Non-pigmented ciliary epithelial cell (primary cell): ENCODE data around the gene AGFG2.
A peak's percentile ranks its signal among the peaks of the same experiment; 100 is the strongest.
"Not testable (repeated sequence)": the region's sequence is repeated elsewhere in the genome, so short reads cannot be mapped to it uniquely, and the experiment has no call there.

Experiments used
- DNase-seq: peaks from one replicate; pipeline ENCODE4 v3.0.0-alpha.2; 2010; ENCODE audit warnings: low read depth

AGFG2 gene

DNA sequence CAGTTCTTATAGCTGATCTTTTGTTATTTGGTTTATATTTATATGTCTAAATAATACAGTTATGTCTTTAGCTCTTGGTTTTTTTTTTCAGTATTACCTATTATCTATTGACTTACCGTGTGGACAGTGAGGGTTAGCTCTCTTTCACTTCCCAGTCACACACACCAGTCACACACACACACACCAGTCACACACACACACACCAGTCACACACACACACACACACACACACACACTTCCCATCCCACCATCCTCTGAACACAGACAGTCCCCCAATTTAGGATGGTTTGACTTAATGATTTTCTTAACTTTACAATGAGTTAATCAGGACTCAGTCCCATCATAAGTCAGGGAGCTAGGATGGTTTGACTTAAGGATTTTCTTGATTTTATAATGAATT, 18.9 kb upstream of the AGFG2 start:
- DNase-seq = no peak

DNA sequence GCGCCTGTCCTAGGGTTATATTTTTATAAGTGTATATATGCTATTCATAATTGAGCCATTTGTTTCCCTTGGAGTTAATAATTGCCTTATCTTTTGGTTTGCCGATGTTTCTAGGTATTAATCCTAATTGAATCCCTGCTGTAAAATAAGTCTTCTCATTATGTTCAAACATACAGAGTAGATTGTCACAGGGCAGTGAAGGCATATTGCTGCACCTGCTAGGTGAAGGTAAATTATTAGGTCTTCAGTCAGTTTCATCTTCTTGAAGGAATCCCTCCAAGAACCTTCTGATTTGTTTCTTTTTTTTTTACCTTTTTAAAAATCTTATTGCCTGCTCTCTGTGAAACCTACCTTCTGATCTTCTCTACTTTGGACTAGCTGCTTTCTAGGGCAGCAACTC, 17.9 kb upstream of the AGFG2 start:
- DNase-seq = no peak

DNA sequence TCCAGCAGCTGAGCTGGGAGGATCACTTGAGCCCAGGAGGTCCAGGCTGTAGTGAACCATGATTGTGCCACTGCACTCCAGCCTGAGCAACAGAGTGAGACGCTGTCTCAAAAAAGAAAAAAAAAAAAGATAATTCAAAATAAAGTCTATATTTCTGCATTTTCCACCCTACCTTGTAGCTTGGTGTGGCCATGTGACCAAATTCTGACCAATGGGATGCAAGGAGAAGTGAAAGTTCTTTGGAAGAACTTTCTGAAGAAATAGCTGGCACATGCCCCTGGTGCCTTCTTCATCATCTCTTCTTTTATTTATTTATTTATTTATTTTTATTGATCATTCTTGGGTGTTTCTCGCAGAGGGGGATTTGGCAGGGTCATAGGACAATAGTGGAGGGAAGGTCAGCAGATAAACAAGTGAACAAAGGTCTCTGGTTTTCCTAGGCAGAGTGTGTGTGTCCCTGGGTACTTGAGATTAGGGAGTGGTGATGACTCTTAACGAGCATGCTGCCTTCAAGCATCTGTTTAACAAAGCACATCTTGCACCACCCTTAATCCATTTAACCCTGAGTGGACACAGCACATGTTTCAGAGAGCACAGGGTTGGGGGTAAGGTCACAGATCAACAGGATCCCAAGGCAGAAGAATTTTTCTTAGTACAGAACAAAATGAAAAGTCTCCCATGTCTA, 17.0 kb upstream of the AGFG2 start:
- DNase-seq = not testable (repeated sequence)

DNA sequence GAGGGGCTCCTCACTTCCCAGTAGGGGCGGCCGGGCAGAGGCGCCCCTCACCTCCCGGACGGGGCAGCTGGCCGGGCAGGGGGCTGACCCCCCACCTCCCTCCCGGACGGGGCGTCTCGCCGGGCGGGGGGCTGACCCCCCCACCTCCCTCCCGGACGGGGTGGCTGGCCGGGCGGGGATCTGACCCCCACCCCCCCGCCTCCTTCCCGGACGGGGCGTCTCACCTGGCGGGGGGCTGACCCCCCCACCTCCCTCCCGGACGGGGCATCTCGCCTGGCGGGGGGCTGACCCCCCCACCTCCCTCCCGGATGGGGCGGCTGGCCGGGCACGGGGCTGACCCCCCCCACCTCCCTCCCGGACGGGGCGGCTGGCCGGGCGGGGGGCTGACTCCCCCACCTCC, 15.8 kb upstream of the AGFG2 start:
- not testable (repeated sequence) for DNase-seq

GRCh38 chr7:100528108-100528866, 10.7 kb upstream of the AGFG2 start:
- not testable (repeated sequence) for DNase-seq

DNA sequence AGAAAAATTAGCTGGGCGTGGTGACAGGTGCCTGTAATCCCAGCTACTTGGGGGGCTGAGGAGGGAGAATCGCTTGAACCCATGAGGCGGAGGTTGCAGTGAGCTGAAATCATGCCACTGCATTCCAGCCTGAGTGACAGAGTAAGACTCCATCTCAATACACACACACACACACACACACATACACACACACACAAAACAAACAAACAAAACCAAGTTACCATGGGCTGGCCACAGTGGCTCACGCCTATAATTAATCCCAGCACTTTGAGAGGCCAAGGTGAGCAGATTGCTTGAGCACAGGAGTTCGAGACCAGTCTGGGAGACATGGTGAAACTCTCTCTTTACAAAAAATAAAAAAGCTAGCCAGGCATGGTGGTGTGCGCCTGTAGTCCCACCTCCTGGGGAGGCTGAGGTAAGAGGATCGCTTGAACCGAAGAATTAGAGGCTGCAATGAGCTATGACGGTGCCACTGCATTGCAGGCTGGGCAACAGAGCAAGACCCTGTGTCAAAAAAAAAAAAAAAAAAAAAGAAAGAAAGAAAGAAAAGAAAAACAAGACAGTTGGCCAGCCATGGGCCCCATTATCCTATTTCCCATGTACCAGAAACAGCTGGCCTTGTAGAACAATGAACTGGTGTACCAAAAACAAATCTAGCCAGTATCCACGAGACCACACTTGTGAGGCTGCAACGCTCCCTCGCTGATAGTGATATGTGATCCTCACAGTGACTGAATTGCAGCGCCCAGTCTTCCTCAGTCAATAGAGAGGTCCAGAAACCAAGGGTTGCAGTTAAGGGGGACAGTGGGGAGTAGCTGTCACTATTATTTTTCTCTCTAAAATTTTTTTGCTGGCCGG, 6.6 kb upstream of the AGFG2 start:
- DNase-seq = no peak

GRCh38 chr7:100535982-100536381, 3.0 kb upstream of the AGFG2 start:
- DNase-seq = not testable (repeated sequence)

GRCh38 chr7:100536695-100537094, 2.3 kb upstream of the AGFG2 start:
- DNase-seq = not testable (repeated sequence)

DNA sequence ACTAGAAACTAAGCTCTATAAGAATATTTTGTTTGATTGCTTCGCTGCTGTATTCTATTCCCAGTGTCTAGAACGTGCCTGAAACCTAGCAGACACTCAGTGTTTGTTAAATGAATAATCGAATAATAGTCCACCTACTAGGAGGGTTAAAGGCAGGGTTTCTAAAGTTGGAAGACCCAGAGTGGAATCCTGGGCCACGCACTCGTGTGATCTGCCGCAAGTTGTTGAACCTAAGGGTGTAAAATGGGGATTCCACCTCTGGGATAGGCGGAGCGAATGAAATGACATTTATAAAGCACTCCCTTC, 702 bp upstream of the AGFG2 start:
- no peak for DNase-seq

DNA sequence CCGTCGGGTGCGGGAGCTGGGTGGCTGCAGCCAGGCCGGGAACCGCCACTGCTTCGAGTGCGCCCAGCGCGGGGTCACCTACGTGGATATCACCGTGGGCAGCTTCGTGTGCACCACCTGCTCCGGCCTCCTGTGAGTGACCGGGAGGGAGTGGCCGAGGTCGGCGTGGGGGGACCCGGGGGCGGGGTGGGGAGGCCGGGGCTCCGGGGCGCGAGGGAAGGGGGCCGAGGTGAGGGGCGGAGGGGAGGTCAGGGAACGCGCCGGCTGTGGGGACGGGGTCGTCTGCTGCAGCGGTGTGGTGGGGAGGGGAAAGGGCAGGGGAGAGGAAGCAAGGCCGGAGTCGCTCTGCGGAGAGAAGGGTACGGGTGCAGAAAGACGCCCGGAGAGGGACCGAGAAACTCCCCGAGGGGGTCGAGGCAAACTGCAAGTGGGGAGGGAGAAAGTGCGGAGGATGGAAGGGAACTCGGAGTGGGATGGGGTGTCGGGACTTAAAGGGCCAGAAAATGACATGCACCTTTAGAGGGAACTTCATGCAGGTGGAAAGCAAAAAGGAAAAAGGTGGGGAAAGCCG, 518 bp downstream of the AGFG2 start:
- DNase-seq = no peak

GRCh38 chr7:100540073-100540723, 1.2 kb downstream of the AGFG2 start:
- DNase-seq = no peak

GRCh38 chr7:100541309-100541708, 2.3 kb downstream of the AGFG2 start:
- not testable (repeated sequence) for DNase-seq

DNA sequence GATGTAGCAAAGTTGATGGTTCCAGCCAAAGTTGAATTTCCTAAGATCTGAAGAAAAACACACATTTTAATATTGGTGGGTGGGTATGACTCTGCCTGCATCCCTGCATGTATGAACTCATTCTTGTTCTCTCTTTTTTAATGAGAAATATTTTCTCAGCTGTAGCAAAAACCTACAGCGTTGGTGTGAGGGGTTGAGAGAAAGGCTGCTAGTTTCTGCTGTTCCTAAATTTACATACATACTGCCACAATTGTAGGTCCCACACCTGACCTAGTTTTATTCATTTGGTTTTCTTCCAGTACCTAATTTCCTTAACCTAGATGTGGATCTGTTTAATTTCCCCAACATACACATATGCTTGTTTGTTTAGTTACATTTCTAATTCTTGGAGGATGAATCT, 4.6 kb downstream of the AGFG2 start:
- no peak for DNase-seq

GRCh38 chr7:100544386-100544785, 5.4 kb downstream of the AGFG2 start:
- DNase-seq = no peak

DNA sequence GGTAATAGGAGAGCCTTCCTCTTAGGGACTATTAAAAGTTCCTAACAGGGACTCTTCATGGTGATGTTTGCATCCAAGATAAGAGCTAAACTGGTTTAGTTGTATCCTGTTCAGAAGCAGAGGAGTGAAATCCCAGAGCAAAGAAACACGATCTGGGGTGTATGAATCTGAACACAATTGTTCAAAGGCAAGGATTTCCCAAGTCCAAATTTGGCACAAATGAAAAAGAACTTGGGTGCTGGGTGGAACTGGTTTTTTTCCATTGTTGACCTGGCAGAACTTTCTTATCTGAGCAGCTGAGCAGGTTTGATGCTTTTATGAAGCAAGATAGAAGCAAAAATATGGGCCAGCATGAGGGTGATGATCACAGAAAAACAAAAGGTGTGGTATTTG, 6.0 kb downstream of the AGFG2 start:
- no peak for DNase-seq

DNA sequence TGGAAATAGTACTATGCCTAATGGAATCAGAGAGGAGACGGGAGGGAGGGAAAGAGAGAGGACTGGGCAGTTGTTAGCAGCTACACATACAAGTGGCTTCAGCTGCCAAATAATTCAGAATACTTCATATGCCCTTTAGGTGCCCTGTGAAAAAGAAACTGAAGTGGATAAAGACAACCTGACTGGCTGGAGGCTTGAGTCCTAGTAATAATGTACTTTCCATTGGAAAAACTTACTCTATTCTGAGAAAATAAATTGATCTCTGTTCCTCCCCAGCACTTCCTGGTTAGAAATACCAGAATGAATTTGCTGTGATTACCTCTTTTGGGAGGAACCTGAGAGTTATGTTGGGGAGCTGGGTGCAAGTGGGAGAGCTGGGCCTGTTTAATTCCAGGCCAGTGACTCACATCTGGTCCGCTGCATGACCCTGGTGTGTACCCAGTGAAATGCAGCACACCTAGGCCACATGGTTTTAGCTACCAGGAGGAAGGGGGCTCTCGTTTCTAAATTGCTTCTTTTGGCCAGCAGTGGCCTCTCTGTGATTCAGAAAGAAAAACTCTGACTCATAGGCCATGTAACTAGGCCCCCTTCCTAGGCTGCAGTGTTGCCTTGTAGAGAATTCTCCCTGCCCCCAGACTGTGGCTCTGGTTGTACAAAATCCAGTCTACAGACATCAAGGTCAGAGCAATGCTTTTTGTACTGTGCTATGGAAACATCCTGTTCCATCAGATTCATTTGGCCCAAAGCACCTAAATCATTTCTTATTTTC, 6.5 kb downstream of the AGFG2 start:
- peak; percentile 67 for DNase-seq

- no peak for DNase-seq
These were observed 7.3 kb downstream of the AGFG2 start for GRCh38 chr7:100546129-100546925.

DNA sequence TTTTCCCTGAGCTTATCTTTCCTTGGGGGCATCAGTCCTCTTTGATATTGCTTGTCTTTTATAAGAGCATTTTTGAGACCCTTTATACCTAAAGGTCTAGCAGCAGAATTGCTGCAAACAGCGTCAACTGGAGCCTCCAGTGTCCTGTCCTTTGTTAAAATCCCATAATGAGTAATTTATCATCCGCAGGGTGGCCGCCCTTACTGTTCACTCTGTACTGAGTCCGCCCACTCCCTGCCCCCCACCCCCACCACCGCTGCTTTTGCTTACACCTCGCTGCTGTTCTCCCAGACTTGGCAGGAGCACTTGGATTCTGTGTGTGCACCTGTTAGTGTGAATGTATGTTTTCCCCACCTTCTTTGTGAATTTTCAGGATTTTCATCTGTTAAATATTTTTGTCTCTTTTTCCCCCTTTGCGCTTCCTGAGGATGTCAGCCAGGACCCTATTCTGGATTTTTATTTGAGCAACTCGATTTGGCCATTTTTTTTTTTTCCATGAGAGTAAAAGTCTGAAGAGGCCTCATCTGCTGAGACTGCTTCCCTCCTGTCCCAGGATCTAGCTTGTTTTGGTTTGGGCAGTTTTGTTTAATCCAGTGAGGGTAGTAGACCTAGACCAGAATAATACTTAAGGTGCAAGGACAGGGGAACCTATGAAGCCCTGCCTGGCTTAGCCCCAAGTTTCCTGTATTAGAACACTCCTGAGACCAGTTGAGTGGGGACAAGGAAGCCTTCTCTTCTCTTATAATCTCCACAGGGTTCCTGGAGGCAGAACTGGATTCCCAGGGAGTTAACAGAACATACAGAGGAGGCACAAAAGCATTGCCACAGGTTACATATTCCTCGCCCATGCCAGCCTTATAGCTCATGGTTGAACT, 8.2 kb downstream of the AGFG2 start:
- no peak for DNase-seq

DNA sequence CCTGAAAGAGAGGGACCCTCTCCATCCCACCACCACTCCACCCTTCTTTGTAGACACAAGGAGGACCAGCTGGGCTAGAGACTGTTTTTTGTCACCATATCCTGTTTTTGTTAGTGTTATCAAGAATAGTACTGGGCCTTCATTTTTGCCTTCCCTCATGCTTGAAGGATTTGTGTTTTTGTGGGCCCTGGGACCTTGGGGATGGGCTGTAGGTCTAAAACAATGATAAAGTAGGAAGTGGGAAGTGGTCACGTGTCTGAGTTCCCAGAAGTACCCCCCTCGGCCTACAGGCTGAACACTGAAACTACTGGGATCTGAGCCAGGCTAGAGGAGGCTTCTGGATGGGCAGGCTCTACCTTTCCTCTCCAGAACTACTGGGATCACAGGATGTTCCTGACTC, 8.9 kb downstream of the AGFG2 start:
- no peak for DNase-seq
